ENCODE data around the gene INMT.

Gene INMT

DNA sequence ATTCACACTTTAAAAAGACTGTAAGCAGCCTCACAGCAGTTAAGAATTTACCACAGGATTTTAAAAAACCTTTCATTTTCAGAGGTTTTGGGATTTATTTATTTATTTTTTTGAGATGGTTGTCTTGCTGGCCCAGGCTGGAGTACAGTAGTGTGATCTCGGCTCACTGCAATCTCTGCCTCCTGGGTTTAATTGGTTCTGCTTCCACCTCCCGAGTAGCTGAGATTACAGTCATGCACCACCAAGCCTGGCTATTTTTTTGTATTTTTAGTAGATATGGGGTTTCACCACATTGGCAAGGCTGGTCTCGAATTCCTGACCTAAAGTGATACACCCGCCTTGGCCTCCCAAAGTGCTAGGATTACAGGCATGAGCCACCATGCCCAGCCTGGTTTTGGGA lies 38.4 kb downstream of the INMT start:
- DNase-seq, result no peak

- no peak for DNase-seq
Observed at GRCh38 chr7:30791114-30791513, 39.2 kb downstream of the INMT start.

DNA sequence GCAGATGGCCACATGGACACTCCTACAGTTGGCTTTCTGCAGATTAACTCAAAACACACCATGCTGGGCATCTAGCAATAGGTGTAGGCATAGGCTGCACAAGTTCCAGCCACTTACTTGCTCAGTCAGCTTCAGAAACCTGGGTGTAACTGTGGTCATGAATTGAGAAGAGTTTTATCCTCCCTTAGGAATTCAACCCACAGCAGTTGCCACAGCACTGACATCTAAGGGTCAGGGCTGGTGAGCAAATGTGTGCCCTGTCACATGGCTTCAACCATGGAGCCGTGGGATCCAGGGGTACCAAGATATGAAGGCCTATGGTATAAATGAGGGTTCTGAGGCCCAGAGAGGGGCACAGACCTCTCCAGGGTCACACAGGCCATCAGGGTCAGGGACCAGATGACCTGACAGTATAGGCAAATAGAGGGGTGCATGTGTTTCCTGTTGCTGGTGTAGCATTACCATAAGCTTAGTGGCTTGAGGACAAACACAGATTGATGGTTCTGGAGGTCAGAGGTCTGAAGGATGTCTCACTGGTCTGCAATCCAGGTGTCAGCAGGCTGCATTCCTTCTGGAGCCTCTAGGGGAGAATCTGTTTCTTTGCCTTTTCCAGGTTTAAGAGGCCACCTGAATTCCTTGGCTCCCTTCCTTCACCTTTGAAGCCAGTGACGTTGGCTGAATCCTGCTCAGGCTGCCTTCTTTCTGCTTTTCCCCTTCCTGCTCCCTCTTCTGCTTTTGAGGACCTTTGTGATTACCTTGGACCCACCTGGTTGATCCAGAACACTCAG lies 43.4 kb downstream of the INMT start:
- DNase-seq, result no peak

DNA sequence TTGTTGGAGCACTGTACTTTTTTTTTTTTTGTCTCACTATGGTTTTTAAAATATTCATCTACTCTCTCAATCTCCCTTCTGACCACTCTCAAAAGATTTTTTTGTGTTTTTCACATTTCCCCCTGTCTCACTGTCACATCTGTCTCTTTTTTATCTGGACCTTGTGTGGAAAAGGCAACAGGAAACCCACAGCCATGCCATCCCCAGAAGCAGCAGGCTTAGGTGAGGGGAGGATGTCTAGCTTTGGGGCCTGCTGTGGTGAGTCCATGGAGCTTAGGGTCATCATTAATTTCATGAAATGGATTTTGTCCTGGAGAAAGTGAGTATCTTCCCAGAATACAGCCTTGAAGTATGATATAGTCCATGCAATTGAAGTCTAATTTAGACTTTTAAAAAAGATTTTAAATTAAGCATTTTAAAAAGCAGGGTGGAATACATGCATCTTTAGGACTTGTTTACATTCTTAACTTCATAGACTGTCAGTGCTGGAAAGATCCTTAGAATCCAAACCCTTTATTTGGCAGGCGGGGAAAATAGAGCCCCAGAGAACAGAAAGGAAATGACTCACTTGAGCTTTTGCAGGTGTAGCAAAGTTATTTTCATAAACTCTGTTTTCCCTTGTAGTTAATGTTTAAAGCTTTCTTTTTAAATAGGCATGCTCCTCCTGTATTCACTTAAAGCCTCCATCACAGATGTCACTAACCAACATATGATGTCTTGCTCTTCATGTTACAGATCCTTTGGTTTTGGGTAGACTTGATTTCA lies 44.4 kb downstream of the INMT start:
- DNase-seq, result no peak

DNA sequence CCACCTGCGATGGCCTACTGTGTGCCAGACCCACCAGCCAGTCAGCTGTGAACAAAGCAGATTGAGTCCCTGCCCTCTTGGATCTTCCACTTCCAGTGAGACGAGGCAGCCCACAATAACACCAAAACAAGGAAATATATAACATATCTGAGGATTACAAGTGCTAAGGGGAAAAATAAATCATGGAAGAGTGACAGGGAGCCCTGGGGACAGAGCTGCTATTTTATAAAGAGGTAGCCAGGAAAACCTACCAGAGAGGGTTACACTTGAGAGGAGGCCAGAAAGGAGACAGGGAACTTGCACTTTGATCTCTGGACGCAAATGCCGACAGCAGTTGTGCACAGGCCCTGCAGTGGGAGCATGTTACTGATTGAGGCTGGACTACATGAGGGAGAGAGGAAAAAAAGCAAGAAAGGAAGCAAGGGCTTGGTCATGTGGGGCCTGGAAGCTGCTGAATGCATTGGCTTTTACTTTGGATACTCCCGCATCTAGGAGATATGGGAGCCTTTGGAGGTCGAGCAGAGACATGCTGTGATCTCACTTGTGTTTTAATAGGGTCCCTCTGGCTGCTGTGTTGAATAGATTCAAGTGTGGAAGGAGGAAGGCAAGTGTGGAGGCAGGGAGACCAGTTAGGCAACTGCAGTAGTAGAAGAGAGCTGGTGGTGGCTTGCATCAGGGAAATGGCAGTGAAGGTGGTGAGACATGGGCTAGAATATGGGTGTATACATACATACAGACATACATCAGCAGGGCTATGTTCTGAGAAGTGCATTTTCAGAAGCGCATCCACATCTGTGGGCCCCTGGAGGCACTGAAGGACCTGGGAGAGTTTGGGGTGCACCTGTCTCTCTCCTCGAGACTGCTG lies 45.5 kb downstream of the INMT start:
- DNase-seq, result no peak

DNA sequence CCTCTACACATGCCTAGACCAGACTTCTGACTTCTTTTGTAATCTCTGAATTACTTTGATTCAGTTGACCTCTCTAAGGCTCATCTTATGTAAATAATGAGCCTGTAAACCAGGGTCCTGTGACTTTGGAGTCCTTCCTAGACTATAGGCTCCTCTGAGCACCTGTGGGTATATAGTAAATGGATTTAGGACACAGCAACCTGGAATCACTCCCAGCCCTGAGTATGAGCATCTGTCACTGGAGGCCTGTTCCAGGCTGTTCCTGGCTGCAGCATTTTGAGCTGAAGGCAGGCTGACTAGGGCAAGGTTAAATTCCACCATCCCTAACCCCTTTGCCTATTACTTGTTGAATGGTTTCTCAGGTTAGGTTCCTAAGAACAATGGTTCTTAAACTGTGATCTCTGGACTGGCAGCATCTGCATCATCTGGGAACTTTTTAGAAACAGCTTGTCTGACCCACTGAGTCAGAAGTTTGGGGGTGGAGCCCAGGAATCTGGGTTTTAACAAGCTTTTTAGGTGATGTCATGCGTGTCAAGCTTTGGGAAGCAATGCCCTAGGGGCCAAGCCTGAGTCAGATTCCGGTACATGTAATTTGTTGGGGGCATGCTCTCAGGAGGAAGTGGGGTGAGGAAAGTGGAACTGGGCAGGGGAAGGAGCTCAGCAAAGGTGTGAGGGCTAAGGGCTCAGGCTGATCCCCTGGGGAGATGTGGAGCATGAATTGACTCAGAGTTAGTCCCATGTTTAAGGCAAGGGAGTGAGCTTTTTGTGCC lies 47.5 kb downstream of the INMT start:
- DNase-seq, result peak; percentile 43

DNA sequence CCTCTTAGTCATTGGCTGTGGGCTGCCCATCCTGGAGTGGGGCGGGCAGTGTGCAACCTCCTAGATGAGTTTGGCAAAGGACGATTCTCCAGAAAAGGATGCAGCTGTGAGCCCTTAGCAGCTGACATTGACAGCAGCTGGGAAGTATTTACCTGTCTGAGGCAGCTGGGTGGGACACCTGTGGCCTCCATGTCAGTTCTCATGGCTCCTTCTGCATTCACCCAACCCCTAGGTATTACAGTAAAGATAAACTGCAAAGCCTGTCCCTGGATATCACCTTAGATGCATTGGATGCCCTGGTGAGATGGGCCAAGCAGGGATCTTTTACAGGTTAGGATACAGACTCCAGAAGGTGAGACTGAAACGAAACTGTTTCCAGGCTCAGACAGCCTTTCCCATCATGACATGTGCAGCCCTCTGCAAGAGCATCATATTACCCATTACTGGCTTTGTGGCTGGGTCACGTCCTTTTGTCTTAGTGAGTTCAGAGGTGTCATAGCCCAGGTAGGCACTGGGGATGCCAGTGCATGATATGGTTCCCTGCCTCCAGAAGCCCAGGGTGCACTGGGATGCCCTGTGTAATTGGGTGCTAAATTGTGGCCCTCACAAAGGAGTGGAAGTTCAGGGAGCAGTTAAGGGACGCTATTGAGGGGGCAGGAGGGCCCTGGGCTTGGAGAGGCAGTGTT lies 48.2 kb downstream of the INMT start:
- no peak for DNase-seq

DNA sequence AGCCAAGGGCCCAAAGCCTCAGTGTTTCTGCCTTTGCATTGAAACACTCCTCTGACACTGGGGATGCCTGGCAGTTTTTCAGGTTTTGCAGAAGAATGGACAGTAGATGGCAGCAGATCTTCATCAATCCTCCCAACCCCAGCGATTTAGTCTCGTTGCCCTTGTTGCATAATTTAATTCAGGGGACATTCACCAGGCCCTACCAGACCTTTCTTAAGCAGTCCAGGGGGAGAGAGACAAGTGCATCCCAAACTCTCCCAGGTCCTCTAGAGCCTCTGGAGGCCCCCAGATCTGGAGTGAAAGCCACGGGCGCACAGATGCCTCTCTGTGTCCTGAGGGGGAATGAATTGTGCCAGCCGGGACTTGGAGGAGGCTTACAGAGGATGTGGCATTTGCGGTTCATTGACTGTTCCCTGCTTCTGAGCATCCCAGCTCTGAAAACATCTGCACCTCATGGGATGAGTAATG lies 48.9 kb downstream of the INMT start:
- peak; percentile 56 for DNase-seq

DNA sequence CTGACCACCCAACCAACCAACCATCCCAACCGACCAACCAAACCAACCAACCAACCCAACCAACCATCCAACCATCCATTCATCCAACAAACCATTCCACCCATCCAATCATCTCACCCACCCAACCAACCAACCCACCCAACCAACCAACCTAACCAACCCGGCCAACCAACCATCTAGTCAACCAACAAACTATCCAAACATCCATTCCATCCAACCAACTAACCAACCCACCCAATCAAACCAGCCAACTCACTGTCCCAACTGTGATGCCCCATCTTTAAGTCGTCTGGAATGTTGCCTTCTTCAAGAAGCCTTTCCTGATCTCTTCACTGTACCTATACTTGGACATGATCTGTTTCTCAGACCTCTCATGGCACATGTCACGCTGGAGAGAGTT lies 50.9 kb downstream of the INMT start:
- DNase-seq, result no peak

DNA sequence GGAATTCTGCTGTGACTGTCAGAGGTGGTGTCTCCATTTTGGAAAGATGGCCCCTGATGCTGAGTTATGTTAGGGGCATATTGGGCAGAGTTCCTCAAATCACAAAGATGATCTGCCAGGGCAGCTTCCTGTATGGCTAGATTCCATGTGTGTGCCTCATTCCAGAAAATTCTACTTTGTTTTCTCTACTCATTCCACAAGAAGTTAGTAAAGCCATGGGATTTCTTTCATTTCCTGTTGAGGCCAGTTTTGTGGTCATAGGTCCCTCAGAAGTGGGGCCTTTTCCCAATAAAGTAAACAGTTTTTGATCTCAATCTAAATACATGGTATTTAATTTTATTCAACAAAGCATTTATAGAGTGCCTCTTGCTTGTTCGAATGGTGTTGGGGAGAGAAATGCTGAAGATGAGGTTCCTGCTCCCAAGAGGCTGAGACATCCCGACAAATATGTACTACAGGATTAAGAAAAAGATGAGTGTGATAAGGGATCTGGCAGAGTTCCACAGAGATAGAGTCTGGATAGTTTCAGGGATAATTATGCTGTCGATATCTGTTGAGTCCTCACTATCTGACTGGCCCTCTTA lies 52.2 kb downstream of the INMT start:
- no peak for DNase-seq

- no peak for DNase-seq
Observed at GRCh38 chr7:30805081-30805691, 53.3 kb downstream of the INMT start.

GRCh38 chr7:30805931-30806330 lies 54.0 kb downstream of the INMT start:
- DNase-seq, result no peak
